WTC11 (cell line): ENCODE results near the gene NUP210.

ENCODE experiments used
- ARID4B ChIP-seq: sonication (generic); formaldehyde crosslinking; IDR thresholded peaks from 2 replicates; pipeline ENCODE4 v1.8.0; 2023; ENCODE audit warnings: missing genetic modification reagents, mild to moderate bottlenecking, borderline replicate concordance
- FOXP1 ChIP-seq: sonication (generic); formaldehyde crosslinking; IDR thresholded peaks from 2 replicates; pipeline ENCODE4 v1.8.0; 2022; ENCODE audit warnings: missing genetic modification reagents, mild to moderate bottlenecking, moderate library complexity, borderline replicate concordance
- TF ChIP-seq, protein P1 (sequence below): fragments of 200-600 bp; IDR thresholded peaks from 2 replicates; pipeline ENCODE4 v1.8.0; 2022; ENCODE audit warnings: antibody characterized with exemption

DNA sequence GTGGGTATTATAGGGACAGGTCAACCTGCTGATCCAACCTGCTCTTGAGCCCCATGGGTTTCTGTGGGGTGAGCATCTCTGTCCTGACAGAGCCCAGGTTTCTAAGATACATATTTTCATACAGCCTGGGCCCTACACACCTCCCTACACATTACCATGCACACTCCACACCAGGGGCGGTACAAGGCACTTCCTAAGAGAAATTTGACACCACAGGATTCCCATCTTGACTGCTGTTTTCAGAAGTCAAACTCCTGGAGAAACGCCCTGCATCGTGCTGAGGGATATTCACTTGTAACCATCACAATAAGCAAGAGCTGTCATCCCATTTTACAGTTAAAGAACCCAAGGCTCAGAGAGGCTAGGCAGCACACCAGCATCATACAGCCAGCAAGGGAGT, 50.1 kb downstream of the NUP210 start:
- no peak for TF ChIP-seq FOXP1 (CRISPR knock-in tag)
- TF ChIP-seq, protein P1, sequence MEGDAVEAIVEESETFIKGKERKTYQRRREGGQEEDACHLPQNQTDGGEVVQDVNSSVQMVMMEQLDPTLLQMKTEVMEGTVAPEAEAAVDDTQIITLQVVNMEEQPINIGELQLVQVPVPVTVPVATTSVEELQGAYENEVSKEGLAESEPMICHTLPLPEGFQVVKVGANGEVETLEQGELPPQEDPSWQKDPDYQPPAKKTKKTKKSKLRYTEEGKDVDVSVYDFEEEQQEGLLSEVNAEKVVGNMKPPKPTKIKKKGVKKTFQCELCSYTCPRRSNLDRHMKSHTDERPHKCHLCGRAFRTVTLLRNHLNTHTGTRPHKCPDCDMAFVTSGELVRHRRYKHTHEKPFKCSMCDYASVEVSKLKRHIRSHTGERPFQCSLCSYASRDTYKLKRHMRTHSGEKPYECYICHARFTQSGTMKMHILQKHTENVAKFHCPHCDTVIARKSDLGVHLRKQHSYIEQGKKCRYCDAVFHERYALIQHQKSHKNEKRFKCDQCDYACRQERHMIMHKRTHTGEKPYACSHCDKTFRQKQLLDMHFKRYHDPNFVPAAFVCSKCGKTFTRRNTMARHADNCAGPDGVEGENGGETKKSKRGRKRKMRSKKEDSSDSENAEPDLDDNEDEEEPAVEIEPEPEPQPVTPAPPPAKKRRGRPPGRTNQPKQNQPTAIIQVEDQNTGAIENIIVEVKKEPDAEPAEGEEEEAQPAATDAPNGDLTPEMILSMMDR: no peak
- TF ChIP-seq ARID4B (CRISPR knock-in tag): no peak
